Smooth muscle cell (in vitro differentiated cells): ENCODE results near the gene SIN3B. TPM values are rescaled to one million over a fixed set of nuclear protein-coding genes. Genes with fewer than 3 reads are reported as not detected.

Experiments used
- DNase-seq: peaks from one replicate; lab custom pipeline; 2025; ENCODE audit not compliant: unreplicated experiment; lab: John Stamatoyannopoulos, UW
- H2AFZ ChIP-seq: fragments of 200-600 bp; sonication (generic); 2 replicates; pipeline ENCODE4 v1.6.0; 2016; ENCODE audit warnings: antibody characterized with exemption, low read depth, mild to moderate bottlenecking
- H3F3A ChIP-seq: fragments of 200-600 bp; sonication (generic); 2 replicates; pipeline ENCODE4 v1.6.0; 2017; ENCODE audit warnings: antibody characterized with exemption, low read depth
- H3K27ac ChIP-seq: fragments of 200-600 bp; sonication (generic); 2 replicates; pipeline ENCODE4 v1.5.1; 2016; ENCODE audit warnings: low read depth, mild to moderate bottlenecking
- H3K27me3 ChIP-seq: fragments of 200-600 bp; sonication (generic); 2 replicates; pipeline ENCODE4 v1.6.1; 2016; ENCODE audit warnings: low read depth, mild to moderate bottlenecking
- H3K36me3 ChIP-seq: fragments of 200-600 bp; sonication (generic); 2 replicates; pipeline ENCODE4 v1.5.1; 2016; ENCODE audit warnings: low read depth
- H3K4me1 ChIP-seq: fragments of 200-600 bp; sonication (generic); 2 replicates; pipeline ENCODE4 v1.5.1; 2016; ENCODE audit warnings: low read depth
- H3K4me2 ChIP-seq: fragments of 200-600 bp; sonication (generic); 2 replicates; pipeline ENCODE4 v1.6.0; 2016; ENCODE audit warnings: mild to moderate bottlenecking
- H3K4me3 ChIP-seq: fragments of 200-600 bp; sonication (generic); 2 replicates; pipeline ENCODE4 v1.5.1; 2016; ENCODE audit warnings: mild to moderate bottlenecking
- H3K79me2 ChIP-seq: fragments of 200-600 bp; sonication (generic); 2 replicates; pipeline ENCODE4 v1.6.0; 2016; ENCODE audit warnings: low read depth, mild to moderate bottlenecking
- H3K9ac ChIP-seq: fragments of 200-600 bp; sonication (generic); 2 replicates; pipeline ENCODE4 v1.6.0; 2016; ENCODE audit warnings: low read depth
- H3K9me3 ChIP-seq: fragments of 200-600 bp; sonication (generic); replicated peaks from 2 replicates; pipeline ENCODE4 v1.5.1; 2016; ENCODE audit warnings: low read depth
- H4K20me1 ChIP-seq: fragments of 200-600 bp; sonication (generic); 2 replicates; pipeline ENCODE4 v1.6.0; 2016; ENCODE audit warnings: low read depth
- CTCF ChIP-seq: fragments of 200-600 bp; sonication (generic); IDR thresholded peaks from 2 replicates; pipeline ENCODE4 v1.5.1; 2017; ENCODE audit warnings: borderline replicate concordance, mild to moderate bottlenecking, antibody characterized with exemption; ENCODE audit not compliant: insufficient read depth, poor library complexity, severe bottlenecking
- WGBS: methylation state at CpG from one replicate; pipeline ENCODE4 v1.1.7; 2016; ENCODE audit warnings: low lambda C conversion rate; 5-methylcytosine and 5-hydroxymethylcytosine counted together
- polyA plus RNA-seq: library from polyadenylated mRNA; unstranded; fragments of >200 nt; fragmentation: Nextera tagmentation; extraction: Ambion mirVana; gene quantifications from 2 replicates; pipeline ENCODE4 v1.2.1, GENCODE V29; 2016
- total RNA-seq: library from RNA; depleted of rRNA; stranded (reverse); fragments of >200 nt; gene quantifications from 2 replicates; pipeline ENCODE4 v1.2.3, GENCODE V29; 2014

SIN3B gene
- total and polyA plus RNA-seq, 2 experiments from 2014 or later, result 16.5 to 25.1 TPM

GRCh38 chr19:16922949-16923348, 93.8 kb downstream of the SIN3B start:
- Histone ChIP-seq H2AFZ (no peak overlapping the region), H3K36me3 (no peaks in the 10 kb centered on the region)

DNA sequence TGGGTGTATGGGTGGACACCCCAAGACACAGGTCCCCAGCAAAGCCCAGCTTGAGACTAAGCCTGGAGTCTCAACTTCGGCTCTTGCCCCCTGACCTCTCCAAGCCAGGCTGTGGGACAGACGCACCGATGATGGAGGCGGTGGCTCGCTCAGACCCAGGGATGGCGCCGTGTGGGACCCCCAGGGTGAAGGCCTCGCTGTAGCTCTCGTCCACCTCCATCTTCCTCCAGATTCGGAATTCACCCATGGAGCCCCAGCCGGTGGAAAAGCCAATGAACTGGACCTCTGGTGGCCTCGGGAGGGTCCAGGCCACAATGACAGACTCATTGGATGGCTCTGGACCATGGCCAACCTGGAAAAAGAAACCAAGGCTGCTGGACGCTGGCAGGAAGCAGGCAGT, 98.7 kb downstream of the SIN3B start:
- Histone ChIP-seq H3K9ac (no peak overlapping the region), H3K27ac (no peak overlapping the region), H4K20me1 (no peaks in the 10 kb centered on the region), H3K4me3 (no peak overlapping the region), H3K4me1 (no peaks in the 10 kb centered on the region), H3K36me3 (no peaks in the 10 kb centered on the region), H3K4me2 (no peak overlapping the region), H3F3A (no peaks in the 10 kb centered on the region), H3K9me3 (no peaks in the 10 kb centered on the region), H3K79me2 (no peaks in the 10 kb centered on the region), H3K27me3 (no peaks in the 10 kb centered on the region), H2AFZ (no peak overlapping the region)
- no peak for TF ChIP-seq CTCF
- no peak for DNase-seq
- 90% methylated on average over 13 of the region's 13 CpGs for WGBS

More at GRCh38 chr19:16922949-16923348, 93.8 kb downstream of the SIN3B start:
- Histone ChIP-seq H3K4me2 (no peak overlapping the region), H3K4me1 (no peaks in the 10 kb centered on the region), H3F3A (no peaks in the 10 kb centered on the region), H4K20me1 (no peaks in the 10 kb centered on the region), H3K27ac (no peak overlapping the region), H3K9ac (no peak overlapping the region), H3K4me3 (no peak overlapping the region), H3K9me3 (no peaks in the 10 kb centered on the region), H3K27me3 (no peaks in the 10 kb centered on the region), H3K79me2 (no peaks in the 10 kb centered on the region)
- 94% methylated on average over 13 of the region's 13 CpGs for WGBS
- no peak for DNase-seq
- no peak for TF ChIP-seq CTCF

DNA sequence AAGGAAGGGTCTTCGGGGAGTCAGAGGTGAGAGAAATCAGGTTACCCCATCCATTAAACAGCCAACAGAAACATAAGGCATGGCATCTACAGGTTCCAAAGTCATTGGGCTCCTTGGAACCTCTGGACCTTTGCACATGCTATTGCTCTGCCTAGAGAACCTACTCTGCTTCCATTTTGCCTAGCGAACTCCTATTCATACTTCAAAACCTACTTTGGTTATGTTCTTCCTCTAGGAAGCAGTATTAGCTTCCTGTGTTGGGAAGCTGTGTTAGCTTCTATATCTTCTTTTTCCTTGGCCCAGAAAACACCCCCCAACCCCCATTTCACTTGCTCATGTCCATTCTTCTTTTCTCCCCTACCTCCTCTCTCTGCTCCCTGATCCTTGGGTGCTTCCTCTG, 99.2 kb downstream of the SIN3B start:
- Histone ChIP-seq H3K36me3 (no peaks in the 10 kb centered on the region), H3K4me1 (no peaks in the 10 kb centered on the region), H4K20me1 (no peaks in the 10 kb centered on the region), H3K9me3 (no peaks in the 10 kb centered on the region), H3K4me2 (no peak overlapping the region), H2AFZ (no peak overlapping the region), H3K79me2 (no peaks in the 10 kb centered on the region), H3K27ac (no peak overlapping the region), H3F3A (no peaks in the 10 kb centered on the region), H3K9ac (no peak overlapping the region), H3K27me3 (no peaks in the 10 kb centered on the region), H3K4me3 (no peak overlapping the region)
- TF ChIP-seq CTCF, result no peak
- DNase-seq, result no peak
- WGBS, result 89% methylated on average over 2 of the region's 2 CpGs

DNA sequence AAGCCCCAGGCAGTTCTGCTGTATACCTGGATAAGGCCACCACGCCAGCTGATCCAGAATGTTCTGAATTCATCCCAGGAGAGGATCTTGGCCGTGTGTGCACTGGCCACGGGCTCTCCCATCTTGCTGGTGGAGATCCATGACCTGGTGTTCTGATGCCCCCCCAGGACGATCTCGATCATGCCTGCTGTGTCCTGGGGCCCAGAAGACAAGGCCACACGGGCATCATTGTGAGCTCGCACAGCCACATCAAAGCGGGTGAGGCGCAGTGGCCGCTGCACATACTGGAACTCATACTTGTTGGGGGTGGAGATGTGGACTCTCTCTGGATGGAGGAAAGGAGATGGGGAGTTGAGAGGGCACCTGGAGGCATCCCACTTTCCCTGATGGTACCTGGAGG, 99.7 kb downstream of the SIN3B start:
- Histone ChIP-seq H3F3A (no peaks in the 10 kb centered on the region), H3K79me2 (no peaks in the 10 kb centered on the region), H3K4me2 (no peak overlapping the region), H3K9ac (no peak overlapping the region), H3K4me3 (no peak overlapping the region), H3K4me1 (no peaks in the 10 kb centered on the region), H3K36me3 (no peaks in the 10 kb centered on the region), H3K9me3 (no peaks in the 10 kb centered on the region), H2AFZ (no peak overlapping the region), H4K20me1 (no peaks in the 10 kb centered on the region), H3K27ac (no peak overlapping the region), H3K27me3 (no peaks in the 10 kb centered on the region)
- 87% methylated on average over 10 of the region's 10 CpGs for WGBS
- no peak for TF ChIP-seq CTCF
- DNase-seq, result no peak
